ENCODE data around the gene ZNF836. TPM values are rescaled to one million over a fixed set of nuclear protein-coding genes. Genes with fewer than 3 reads are reported as not detected.

ZNF836 gene
- total RNA-seq, 1 experiment from 2014 or later: 4.3 TPM

DNA sequence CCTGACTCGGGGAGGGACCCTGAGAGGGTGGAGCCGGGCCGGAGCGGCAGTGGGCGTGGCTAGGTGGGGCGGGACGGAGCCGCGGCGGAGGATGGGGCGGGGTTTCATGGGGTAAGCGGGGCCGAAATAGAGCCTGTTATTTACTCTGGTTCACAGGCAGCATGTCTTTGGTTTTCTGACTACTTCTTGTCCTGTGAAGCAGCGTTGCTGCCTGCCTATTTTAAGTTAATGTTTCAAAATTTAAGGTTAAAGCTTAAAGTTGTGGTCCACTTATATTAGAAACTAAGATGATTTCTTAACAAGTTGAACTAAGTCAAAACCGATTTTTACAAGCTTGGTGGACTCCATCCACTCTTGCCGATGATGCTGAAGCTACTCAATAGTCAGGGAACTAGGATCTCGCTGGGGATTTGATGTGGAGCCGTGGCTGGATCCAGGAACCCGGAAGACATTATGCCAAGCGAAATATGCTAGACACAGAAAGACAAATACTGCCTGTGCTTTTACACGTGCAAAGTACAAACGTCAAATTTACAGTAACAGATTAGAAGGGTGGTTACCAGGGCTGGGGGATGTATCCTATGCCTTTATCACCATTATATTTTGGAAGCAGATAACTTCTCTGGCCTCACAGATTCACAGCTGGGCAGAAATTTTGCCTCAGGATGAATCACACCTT lies 31.2 kb downstream of the ZNF836 start:
- intact Hi-C loops (cut with micrococcal nuclease): loop anchor here (1.0 kb wide), 1 partner anchor 49 kb away; no protein-coding TSS in a partner anchor
- peaks cover 6% of the 10 kb centered on the region for H3K36me3 Mint-ChIP-seq (ENCODE audit: insufficient read depth, unreplicated experiment)
- BruUV-seq (replicated peaks): no TSS peak
- H3K4me3 Mint-ChIP-seq (ENCODE audit: unreplicated experiment): peak overlapping the region; percentile 95
- TF ChIP-seq, protein P1, sequence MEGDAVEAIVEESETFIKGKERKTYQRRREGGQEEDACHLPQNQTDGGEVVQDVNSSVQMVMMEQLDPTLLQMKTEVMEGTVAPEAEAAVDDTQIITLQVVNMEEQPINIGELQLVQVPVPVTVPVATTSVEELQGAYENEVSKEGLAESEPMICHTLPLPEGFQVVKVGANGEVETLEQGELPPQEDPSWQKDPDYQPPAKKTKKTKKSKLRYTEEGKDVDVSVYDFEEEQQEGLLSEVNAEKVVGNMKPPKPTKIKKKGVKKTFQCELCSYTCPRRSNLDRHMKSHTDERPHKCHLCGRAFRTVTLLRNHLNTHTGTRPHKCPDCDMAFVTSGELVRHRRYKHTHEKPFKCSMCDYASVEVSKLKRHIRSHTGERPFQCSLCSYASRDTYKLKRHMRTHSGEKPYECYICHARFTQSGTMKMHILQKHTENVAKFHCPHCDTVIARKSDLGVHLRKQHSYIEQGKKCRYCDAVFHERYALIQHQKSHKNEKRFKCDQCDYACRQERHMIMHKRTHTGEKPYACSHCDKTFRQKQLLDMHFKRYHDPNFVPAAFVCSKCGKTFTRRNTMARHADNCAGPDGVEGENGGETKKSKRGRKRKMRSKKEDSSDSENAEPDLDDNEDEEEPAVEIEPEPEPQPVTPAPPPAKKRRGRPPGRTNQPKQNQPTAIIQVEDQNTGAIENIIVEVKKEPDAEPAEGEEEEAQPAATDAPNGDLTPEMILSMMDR (IDR thresholded peaks at IDR 0.05; ENCODE audit: unreplicated experiment): no peak
- DNase-seq (ENCODE audit: unreplicated experiment): no peak
- peaks cover 11% of the 10 kb centered on the region for H3K4me1 Mint-ChIP-seq (ENCODE audit: insufficient read depth, unreplicated experiment)
- POLR2A ChIA-PET: interaction anchor here (0.6 to 4.1 kb wide), 19 partner anchors 9 to 112 kb away, joined by 3 to 60 read pairs (median 3); partner anchors contain the start of genes PPP2R1A, ZNF614, ZNF836 and ZNF841
- H3K9me3 Mint-ChIP-seq (ENCODE audit: unreplicated experiment): peaks cover 11% of the 10 kb centered on the region
- peak overlapping the region; percentile 82 for H3K27ac Mint-ChIP-seq (ENCODE audit: low read depth, unreplicated experiment)
- CTCF ChIA-PET: interaction anchor here (0.7 to 1.7 kb wide), 5 partner anchors 9 to 97 kb away, joined by 3 to 7 read pairs (median 3); no protein-coding TSS in a partner anchor
- H3K27me3 Mint-ChIP-seq (ENCODE audit: insufficient read depth, unreplicated experiment): no peaks in the 10 kb centered on the region

DNA sequence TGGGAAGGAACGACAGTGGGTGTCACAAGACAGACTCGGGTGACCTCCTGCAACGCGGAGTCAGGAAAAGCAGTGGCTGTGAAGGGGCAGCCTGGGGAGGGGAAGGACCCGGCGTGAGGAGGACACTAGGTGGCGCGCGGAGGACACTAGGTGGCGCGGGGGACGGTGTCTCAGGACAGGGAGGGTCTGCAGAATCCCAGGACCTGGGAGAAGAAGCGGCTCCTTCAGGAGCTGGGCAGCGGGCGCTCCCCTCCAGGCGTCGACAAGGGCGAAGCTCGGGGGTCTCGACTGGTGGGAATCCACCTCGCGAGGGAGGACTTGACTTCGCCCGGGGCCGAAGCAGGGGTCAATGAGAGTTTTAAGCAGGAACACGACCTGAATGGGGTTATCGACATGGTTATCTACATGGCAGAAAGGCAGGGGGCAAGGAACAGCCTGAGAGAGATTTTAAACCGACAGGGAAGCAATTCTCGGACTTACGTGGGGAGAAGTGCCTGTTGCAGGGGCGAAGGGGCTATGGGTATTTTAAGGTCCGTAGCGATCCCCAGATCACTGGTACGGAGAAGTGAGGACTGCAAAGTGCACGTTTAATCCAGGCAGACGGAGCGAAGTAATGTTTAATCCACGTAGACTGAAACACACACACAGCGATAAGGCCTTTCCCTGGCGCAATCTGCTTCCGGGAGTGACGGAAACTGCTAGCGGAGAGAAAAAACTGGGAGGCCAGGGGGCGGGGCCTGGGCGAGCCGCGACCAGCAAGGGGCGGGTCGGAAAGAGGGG lies 32.0 kb downstream of the ZNF836 start, which contains the start of gene ZNF616:
ZNF616 (minus strand) TSS at position 687 of the 780 bp plus-strand sequence. CDS start 9,426 bp downstream, outside the sequence.
- DNase-seq (ENCODE audit: unreplicated experiment): peak; percentile 96
- no peaks in the 10 kb centered on the region for H3K27me3 Mint-ChIP-seq (ENCODE audit: insufficient read depth, unreplicated experiment)
- TSS peak; percentile 83 for BruUV-seq (replicated peaks)
- peaks cover 15% of the 10 kb centered on the region for H3K9me3 Mint-ChIP-seq (ENCODE audit: unreplicated experiment)
- intact Hi-C loops (cut with micrococcal nuclease): loop anchor here (1.0 to 5.0 kb wide), 4 partner anchors 50 to 608 kb away; partner anchors contain the start of gene ZNF350
- CTCF ChIA-PET: interaction anchor here (0.6 to 2.7 kb wide), 15 partner anchors 9 to 1991 kb away, joined by 3 to 23 read pairs (median 4); partner anchors contain the start of genes PPP2R1A and ZNF836
- H3K4me1 Mint-ChIP-seq (ENCODE audit: insufficient read depth, unreplicated experiment): peaks cover 11% of the 10 kb centered on the region
- POLR2A ChIA-PET: interaction anchor here (0.6 to 4.1 kb wide), 22 partner anchors 12 to 1257 kb away, joined by 3 to 60 read pairs (median 4); partner anchors contain the start of genes PPP2R1A, ZNF432, ZNF614 and ZNF836
- H3K4me3 Mint-ChIP-seq (ENCODE audit: unreplicated experiment): peak within 1 kb of the TSS; percentile 95
- peak within 1 kb of the TSS; percentile 82 for H3K27ac Mint-ChIP-seq (ENCODE audit: low read depth, unreplicated experiment)
- H3K36me3 Mint-ChIP-seq (ENCODE audit: insufficient read depth, unreplicated experiment): peaks cover 13% of the 10 kb centered on the region
- TF ChIP-seq, protein P1 (IDR thresholded peaks at IDR 0.05; ENCODE audit: unreplicated experiment): peak; percentile 60

DNA sequence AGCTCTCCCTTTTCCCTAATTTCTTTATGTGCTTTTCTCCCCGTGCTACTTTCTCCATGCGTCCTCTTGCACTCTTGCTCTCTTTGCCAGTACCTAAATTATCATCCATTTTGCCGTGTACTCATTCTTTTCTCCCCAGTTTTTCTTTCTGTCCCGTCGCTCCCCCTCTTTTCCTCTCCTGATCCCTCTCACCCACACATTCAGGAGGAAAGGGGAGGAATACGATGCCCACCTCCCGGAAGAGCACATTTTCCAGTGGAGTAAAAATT lies 32.5 kb downstream of the ZNF836 start:
- Mint-ChIP-seq H3K36me3 (ENCODE audit: insufficient read depth, unreplicated experiment) (peaks cover 13% of the 10 kb centered on the region), H3K27ac (ENCODE audit: low read depth, unreplicated experiment) (peak overlapping the region; percentile 82), H3K4me1 (ENCODE audit: insufficient read depth, unreplicated experiment) (peaks cover 11% of the 10 kb centered on the region), H3K4me3 (ENCODE audit: unreplicated experiment) (peak overlapping the region; percentile 95), H3K27me3 (ENCODE audit: insufficient read depth, unreplicated experiment) (no peaks in the 10 kb centered on the region), H3K9me3 (ENCODE audit: unreplicated experiment) (peaks cover 15% of the 10 kb centered on the region)
- CTCF ChIA-PET: interaction anchor here (0.6 to 2.7 kb wide), 16 partner anchors 8 to 1991 kb away, joined by 3 to 23 read pairs (median 4); partner anchors contain the start of genes PPP2R1A, ZNF432 and ZNF836
- intact Hi-C loops (cut with micrococcal nuclease): loop anchor here (1.0 to 5.0 kb wide), 3 partner anchors 98 to 608 kb away; partner anchors contain the start of gene ZNF350
- no TSS peak for BruUV-seq (replicated peaks)
- POLR2A ChIA-PET: interaction anchor here (0.7 to 4.1 kb wide), 21 partner anchors 9 to 330 kb away, joined by 3 to 60 read pairs (median 6); partner anchors contain the start of genes PPP2R1A, ZNF432, ZNF614 and ZNF615
- no peak for DNase-seq (ENCODE audit: unreplicated experiment)
- TF ChIP-seq, protein P1 (IDR thresholded peaks at IDR 0.05; ENCODE audit: unreplicated experiment): no peak

All from MCF 10A (cell line).